Measurements from ENCODE around the gene LMO7. TPM values are rescaled to one million over a fixed set of nuclear protein-coding genes. Genes with fewer than 3 reads are reported as not detected.

LMO7 gene
- total and polyA plus RNA-seq, 2 of the 8 experiments (the other 6 are each of a cell fraction or from before 2014, with no cell fraction given) = 8.1 to 28.3 TPM

- Histone ChIP-seq H3K27me3 (replicated peaks in 1 of 4; ENCODE audit: control insufficient read depth in 3 of 4, extremely low read depth in 1 of 4, insufficient read depth in 3 of 4, low read length in 3 of 4) (peaks cover 4 to 30% (median 16%) of the 10 kb centered on the region in 4 experiments), H3K4me3 (ENCODE audit: extremely low read depth in 1 of 4, insufficient read depth in 2 of 4, low read depth in 3 of 4, low read length in 4 of 4) (peak overlapping the region; percentile 61 to 84 (median 70)), H3K79me2 (ENCODE audit: control insufficient read depth in 1 of 2, insufficient read depth in 2 of 2, low read length in 2 of 2) (no peaks in the 10 kb centered on the region), H3K23me2 (ENCODE audit: low read depth, low read length) (peaks cover 16% of the 10 kb centered on the region; the same call in 1 of the 2 replicates), H3K4me1 (replicated peaks in 1 of 4; ENCODE audit: control insufficient read depth in 3 of 4, insufficient read depth in 4 of 4, low read length in 3 of 4) (peaks cover 3 to 13% (median 7%) of the 10 kb centered on the region in 4 experiments), H2BK12ac (ENCODE audit: low read depth, low read length) (peak overlapping the region; percentile 63; the same call in 1 of the 2 replicates), H3K4ac (replicated peaks; ENCODE audit: insufficient read length, low read depth, low read length) (peak overlapping the region; percentile 94), H2AK5ac (ENCODE audit: low read depth, low read length) (no peak overlapping the region), H3K18ac (ENCODE audit: extremely low read depth, low read length) (peak overlapping the region; percentile 80; the same call in 1 of the 2 replicates), H4K8ac (ENCODE audit: extremely low read depth, insufficient read depth, low read length) (0 out of 2 replicates have a peak overlapping the region, but pooled peaks have one; percentile 72), H3K9me3 (ENCODE audit: insufficient read depth in 2 of 2, low read depth in 1 of 2, low read length in 1 of 2) (no peaks in the 10 kb centered on the region), H3K79me1 (ENCODE audit: low read depth, low read length) (no peaks in the 10 kb centered on the region), H3K9ac (replicated peaks in 1 of 4; ENCODE audit: extremely low read depth in 1 of 4, low read depth in 3 of 4, low read length in 3 of 4) (peak overlapping the region; percentile 39 to 56 (median 49)), H3K36me3 (ENCODE audit: control insufficient read depth in 2 of 4, insufficient read depth in 4 of 4, low read length in 3 of 4) (no peaks in the 10 kb centered on the region), H3K14ac (ENCODE audit: insufficient read length) (no peak overlapping the region), H2BK15ac (ENCODE audit: low read length) (peak overlapping the region; percentile 96; the same call in 1 of the 2 replicates), H4K5ac (ENCODE audit: insufficient read length, low read depth, low read length) (no peak overlapping the region), H4K20me1 (replicated peaks in 1 of 2; ENCODE audit: control insufficient read depth in 1 of 2, insufficient read depth in 2 of 2, low read length in 2 of 2) (no peaks in the 10 kb centered on the region), H3K27ac (ENCODE audit: low read depth, low read length) (no peak overlapping the region), H3K23ac (ENCODE audit: insufficient read length) (no peak overlapping the region), H2AFZ (ENCODE audit: low read length) (peak overlapping the region; percentile 97), H2BK5ac (ENCODE audit: low read depth, low read length) (no peak overlapping the region; the same call in 1 of the 2 replicates), H3K56ac (replicated peaks; ENCODE audit: insufficient read length, low read depth, low read length) (no peak overlapping the region), H2BK120ac (replicated peaks; ENCODE audit: low read depth, low read length) (no peak overlapping the region), H4K91ac (replicated peaks; ENCODE audit: insufficient read length, low read length) (peak overlapping the region; percentile 90), H3K4me2 (ENCODE audit: insufficient read depth in 1 of 2, low read depth in 2 of 2, low read length in 2 of 2) (peak overlapping the region; percentile 84 to 88), H2BK20ac (ENCODE audit: low read length) (no peak overlapping the region; the same call in 1 of the 2 replicates)
- no peak for FAIRE-seq
- DNase-seq (ENCODE audit: low read depth in 1 of 2, low spot score in 2 of 2) = peak in 1 of 2 experiments; percentile 76
- ChIA-PET CTCF (ENCODE audit: partially characterized antibody) (interaction anchor here (1.0 to 2.5 kb wide), 2 partner anchors 38 to 59 kb away, joined by 4 to 7 read pairs; no protein-coding TSS in a partner anchor), POLR2A (ENCODE audit: partially characterized antibody) (interaction anchor here (1.0 to 1.6 kb wide), 2 partner anchors 10 to 25 kb away, joined by 3 to 5 read pairs; no protein-coding TSS in a partner anchor)
- WGBS, 2 experiments (ENCODE audit: extremely low coverage in 1 of 2, insufficient coverage in 1 of 2, insufficient read length in 1 of 2, insufficient replicate concordance in 2 of 2, low coverage in 1 of 2, low lambda C conversion rate in 2 of 2, missing lambda C conversion rate in 1 of 2) = 2% methylated on average over 38 of the region's 58 CpGs; no CpG with 5 or more reads in 1 of the 2 experiments
- TF ChIP-seq MAFK (IDR thresholded peaks at IDR 0.05; ENCODE audit: low read depth, low read length) = no peak
- no peak for TF ChIP-seq RNF2 (IDR thresholded peaks at IDR 0.05; ENCODE audit: borderline replicate concordance, low read depth, low read length, missing control alignments, poor library complexity, severe bottlenecking)
- TF ChIP-seq CHD2 (IDR thresholded peaks at IDR 0.05; ENCODE audit: low read length) = no peak
- peak in 1 of 2 experiments; percentile 33; a peak in 1 of 3 replicates for TF ChIP-seq POLR2A (IDR thresholded peaks at IDR 0.05; ENCODE audit: control extremely low read depth in 1 of 2, low read depth in 2 of 2, low read length in 2 of 2)
- no peak for TF ChIP-seq CTBP2 (IDR thresholded peaks at IDR 0.05; ENCODE audit: borderline replicate concordance, insufficient read depth, insufficient read length, low read length)
- TF ChIP-seq KDM4A (IDR thresholded peaks at IDR 0.05; ENCODE audit: low read depth, low read length, severe bottlenecking) = no peak
- TF ChIP-seq FOSL1 (IDR thresholded peaks at IDR 0.05; ENCODE audit: insufficient read depth, low read depth, low read length) = no peak
- TF ChIP-seq SP2 (IDR thresholded peaks at IDR 0.05; ENCODE audit: low read length) = no peak
- peak; percentile 24 to 80; a peak in 1 of 4 replicates for TF ChIP-seq HDAC2 (IDR thresholded peaks at IDR 0.05; ENCODE audit: borderline replicate concordance in 1 of 2, low read depth in 2 of 2, low read length in 2 of 2)
- TF ChIP-seq MAX (IDR thresholded peaks at IDR 0.05) = peak; percentile 50
Observed at GRCh38 chr13:75636436-75637180, 478 bp downstream of the LMO7 start.
